KMS-11 (cell line): ENCODE measurements around the gene NR3C1.

Experiments
- H2AFZ ChIP-seq: fragments of 200-600 bp; sonication (generic); 2 replicates; pipeline ENCODE4 v1.6.1; 2016; ENCODE audit warnings: antibody characterized with exemption, mixed run types, low read depth
- H3K27ac ChIP-seq: fragments of 200-600 bp; sonication (generic); 2 replicates; pipeline ENCODE4 v1.6.1; 2016; ENCODE audit warnings: mild to moderate bottlenecking, mixed run types
- H3K27me3 ChIP-seq: fragments of 200-600 bp; sonication (generic); 2 replicates; pipeline ENCODE4 v1.6.1; 2017; ENCODE audit warnings: mild to moderate bottlenecking, low read depth, mixed run types, moderate library complexity; ENCODE audit not compliant: insufficient read depth
- H3K36me3 ChIP-seq: fragments of 200-600 bp; sonication (generic); 2 replicates; pipeline ENCODE4 v1.6.1; 2017; ENCODE audit warnings: mild to moderate bottlenecking, mixed run types; ENCODE audit not compliant: insufficient read depth
- H3K4me1 ChIP-seq: fragments of 200-600 bp; sonication (generic); 2 replicates; pipeline ENCODE4 v1.6.1; 2016; ENCODE audit warnings: mild to moderate bottlenecking, low read depth, mixed run types; ENCODE audit not compliant: poor library complexity, severe bottlenecking
- H3K4me2 ChIP-seq: fragments of 200-600 bp; sonication (generic); 2 replicates; pipeline ENCODE4 v1.7.0; 2016; ENCODE audit warnings: mild to moderate bottlenecking, mixed run types
- H3K4me3 ChIP-seq: fragments of 200-600 bp; sonication (generic); IDR thresholded peaks from 2 replicates; pipeline ENCODE4 v1.6.1; 2017; ENCODE audit warnings: low read depth, low read length, mixed read lengths; ENCODE audit not compliant: insufficient read depth
- H3K79me2 ChIP-seq: fragments of 200-600 bp; sonication (generic); 2 replicates; pipeline ENCODE4 v1.6.1; 2016; ENCODE audit warnings: low read depth, mixed run types; ENCODE audit not compliant: insufficient read depth
- H3K9ac ChIP-seq: fragments of 200-600 bp; sonication (generic); 2 replicates; pipeline ENCODE4 v1.6.1; 2016; ENCODE audit warnings: mild to moderate bottlenecking, mixed run types
- H4K20me1 ChIP-seq: fragments of 200-600 bp; sonication (generic); 2 replicates; pipeline ENCODE4 v1.6.1; 2016; ENCODE audit warnings: mild to moderate bottlenecking, mixed run types; ENCODE audit not compliant: insufficient read depth
- CTCF ChIP-seq: fragments of 200-600 bp; sonication (generic); conservative IDR thresholded peaks from 2 replicates; pipeline ENCODE4 v1.6.1; 2017; ENCODE audit warnings: low read depth, mild to moderate bottlenecking, antibody characterized with exemption, low read length, moderate library complexity, mixed read lengths

The NR3C1 gene

GRCh38 chr5:143284002-143284401 lies 119.5 kb downstream of the NR3C1 start:
- Histone ChIP-seq H3K36me3 (no peaks in the 10 kb centered on the region; the same call in 1 of the 2 replicates), H3K4me3 (no peak overlapping the region)
- TF ChIP-seq CTCF: no peak

GRCh38 chr5:143281226-143281625 lies 122.3 kb downstream of the NR3C1 start:
- Histone ChIP-seq H3K4me3 (no peak overlapping the region), H3K9ac (no peak overlapping the region), H3K27ac (no peak overlapping the region), H4K20me1 (no peaks in the 10 kb centered on the region), H2AFZ (no peak overlapping the region), H3K27me3 (no peaks in the 10 kb centered on the region), H3K4me2 (no peak overlapping the region), H3K36me3 (no peaks in the 10 kb centered on the region; the same call in 1 of the 2 replicates), H3K4me1 (peaks cover 43% of the 10 kb centered on the region), H3K79me2 (no peaks in the 10 kb centered on the region; the same call in 1 of the 2 replicates)
- no peak for TF ChIP-seq CTCF

More at GRCh38 chr5:143284002-143284401, 119.5 kb downstream of the NR3C1 start:
- no peaks in the 10 kb centered on the region for H4K20me1 ChIP-seq
- peaks cover 9% of the 10 kb centered on the region; the same call in 1 of the 2 replicates for H3K79me2 ChIP-seq
- H2AFZ ChIP-seq: no peak overlapping the region
- H3K9ac ChIP-seq: no peak overlapping the region
- no peaks in the 10 kb centered on the region for H3K27me3 ChIP-seq
- no peak overlapping the region for H3K27ac ChIP-seq
- H3K4me1 ChIP-seq: peaks cover 31% of the 10 kb centered on the region
- H3K4me2 ChIP-seq: no peak overlapping the region

GRCh38 chr5:143279698-143280097 lies 123.8 kb downstream of the NR3C1 start:
- Histone ChIP-seq H3K9ac (no peak overlapping the region), H3K36me3 (no peaks in the 10 kb centered on the region; the same call in 1 of the 2 replicates), H3K79me2 (no peaks in the 10 kb centered on the region; the same call in 1 of the 2 replicates), H3K4me2 (no peak overlapping the region), H3K4me3 (no peak overlapping the region), H3K27me3 (no peaks in the 10 kb centered on the region), H3K27ac (no peak overlapping the region), H2AFZ (no peak overlapping the region), H4K20me1 (no peaks in the 10 kb centered on the region), H3K4me1 (peaks cover 41% of the 10 kb centered on the region)
- TF ChIP-seq CTCF: no peak

- Histone ChIP-seq H3K4me3 (no peak overlapping the region), H4K20me1 (no peaks in the 10 kb centered on the region), H3K27ac (no peak overlapping the region), H3K4me2 (no peak overlapping the region), H3K27me3 (no peaks in the 10 kb centered on the region), H2AFZ (no peak overlapping the region), H3K4me1 (peaks cover 38% of the 10 kb centered on the region), H3K9ac (no peak overlapping the region), H3K79me2 (no peaks in the 10 kb centered on the region), H3K36me3 (no peaks in the 10 kb centered on the region; the same call in 1 of the 2 replicates)
- no peak for TF ChIP-seq CTCF
These were observed 126.0 kb downstream of the NR3C1 start for GRCh38 chr5:143277536-143277935.
